MCF 10A (cell line): ENCODE measurements around the gene ULK3. TPM values are rescaled to one million over a fixed set of nuclear protein-coding genes. Genes with fewer than 3 reads are reported as not detected.

ENCODE experiments used
- BruUV-seq: library from RNA; stranded (reverse); fragments of 400-500 nt; replicated peaks from 2 replicates; lab custom pipeline; 2021; lab: Mats Ljungman, UMichigan
- CTCF ChIA-PET: fragments of 300-600 bp; sonication (Branson Sonifier 250); formaldehyde crosslinking; extraction: SDS; loops from one replicate; lab custom pipeline; 2021; ENCODE audit warnings: antibody characterized with exemption, inconsistent platforms; lab: Yijun Ruan, JAX
- POLR2A ChIA-PET: fragments of 300-600, 350-650 bp; sonication (Branson Sonifier 250); formaldehyde crosslinking; extraction: SDS; loops from one replicate; lab custom pipeline; 2020; ENCODE audit warnings: antibody characterized with exemption, inconsistent platforms; lab: Yijun Ruan, JAX
- DNase-seq: peaks from one replicate; pipeline ENCODE4 v3.0.0-alpha.2; 2018; ENCODE audit not compliant: unreplicated experiment
- H3K27ac Mint-ChIP-seq: one replicate; pipeline ENCODE4 v1.8.0; 2022; ENCODE audit warnings: mild to moderate bottlenecking, low read depth, mixed read lengths; ENCODE audit not compliant: unreplicated experiment
- H3K27me3 Mint-ChIP-seq: one replicate; pipeline ENCODE4 v1.8.0; 2022; ENCODE audit warnings: mixed read lengths; ENCODE audit not compliant: insufficient read depth, unreplicated experiment
- H3K36me3 Mint-ChIP-seq: one replicate; pipeline ENCODE4 v1.8.0; 2022; ENCODE audit warnings: mild to moderate bottlenecking, moderate library complexity, mixed read lengths; ENCODE audit not compliant: insufficient read depth, unreplicated experiment
- H3K4me1 Mint-ChIP-seq: one replicate; pipeline ENCODE4 v1.8.0; 2022; ENCODE audit warnings: mixed read lengths; ENCODE audit not compliant: insufficient read depth, unreplicated experiment
- H3K4me3 Mint-ChIP-seq: one replicate; pipeline ENCODE4 v1.8.0; 2022; ENCODE audit warnings: mild to moderate bottlenecking, moderate library complexity, mixed read lengths; ENCODE audit not compliant: unreplicated experiment
- H3K9me3 Mint-ChIP-seq: one replicate; pipeline ENCODE4 v1.8.0; 2022; ENCODE audit warnings: mixed read lengths; ENCODE audit not compliant: unreplicated experiment
- intact Hi-C: fragments of 100-400 bp; cut with micrococcal nuclease; formaldehyde crosslinking; loops from 2 replicates; pipeline ENCODE4 v1.14.1; 2022
- microRNA-seq: library from miRNA; unstranded; fragments of <30 nt; microRNA quantifications from one replicate; pipeline ENCODE4 v1.2.0, GENCODE V29; 2022
- total RNA-seq: library from RNA; stranded (reverse); gene quantifications from 2 replicates; pipeline ENCODE4 v1.2.3, GENCODE V29; 2022
- TF ChIP-seq, protein P1 (sequence below): fragments of 200-600 bp; IDR thresholded peaks from one replicate; pipeline ENCODE4 v1.8.0; 2022; ENCODE audit warnings: antibody characterized with exemption, mild to moderate bottlenecking; ENCODE audit not compliant: unreplicated experiment

ULK3 gene
- total RNA-seq, 1 experiment from 2014 or later: 27.6 TPM

DNA sequence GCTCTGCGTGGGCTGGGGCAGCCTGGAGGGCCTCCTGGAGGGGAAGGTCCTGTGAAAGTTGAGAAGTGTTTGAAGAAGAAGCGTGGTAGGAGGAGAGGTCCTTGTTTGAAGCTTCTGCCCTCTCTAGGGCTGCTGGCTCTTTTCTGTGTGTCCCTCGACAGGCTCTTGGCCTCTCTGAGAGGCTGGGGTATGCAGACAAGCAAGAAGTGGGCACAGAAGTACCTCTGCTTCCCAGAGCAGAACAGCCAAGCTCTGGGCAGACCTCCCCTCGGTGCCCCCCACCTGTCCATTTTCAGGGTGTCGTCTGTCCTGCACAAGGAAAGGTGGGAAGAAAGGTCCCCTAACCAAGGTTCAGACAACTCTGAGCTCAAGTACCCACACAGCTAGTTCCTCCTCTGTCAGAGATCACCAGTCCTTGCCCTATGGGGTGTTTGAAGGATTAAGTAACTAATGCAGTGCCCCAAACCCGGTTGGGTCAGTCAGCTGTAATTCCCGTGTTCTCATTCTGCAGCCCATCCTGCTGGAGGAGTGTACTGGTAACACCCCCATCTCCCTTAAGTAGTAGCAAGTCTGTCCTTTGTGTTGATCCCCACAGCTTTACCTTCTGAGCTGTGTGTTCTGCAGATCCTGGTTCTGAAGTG, 54.8 kb downstream of the ULK3 start:
- ChIA-PET CTCF (interaction anchor here (0.6 to 6.4 kb wide), 8 partner anchors 9 to 117 kb away, joined by 3 to 57 read pairs (median 6); no protein-coding TSS in a partner anchor), POLR2A (interaction anchor here (1.1 to 1.4 kb wide), 2 partner anchors 12 to 82 kb away, joined by 5 to 7 read pairs; no protein-coding TSS in a partner anchor)
- TF ChIP-seq, protein P1, sequence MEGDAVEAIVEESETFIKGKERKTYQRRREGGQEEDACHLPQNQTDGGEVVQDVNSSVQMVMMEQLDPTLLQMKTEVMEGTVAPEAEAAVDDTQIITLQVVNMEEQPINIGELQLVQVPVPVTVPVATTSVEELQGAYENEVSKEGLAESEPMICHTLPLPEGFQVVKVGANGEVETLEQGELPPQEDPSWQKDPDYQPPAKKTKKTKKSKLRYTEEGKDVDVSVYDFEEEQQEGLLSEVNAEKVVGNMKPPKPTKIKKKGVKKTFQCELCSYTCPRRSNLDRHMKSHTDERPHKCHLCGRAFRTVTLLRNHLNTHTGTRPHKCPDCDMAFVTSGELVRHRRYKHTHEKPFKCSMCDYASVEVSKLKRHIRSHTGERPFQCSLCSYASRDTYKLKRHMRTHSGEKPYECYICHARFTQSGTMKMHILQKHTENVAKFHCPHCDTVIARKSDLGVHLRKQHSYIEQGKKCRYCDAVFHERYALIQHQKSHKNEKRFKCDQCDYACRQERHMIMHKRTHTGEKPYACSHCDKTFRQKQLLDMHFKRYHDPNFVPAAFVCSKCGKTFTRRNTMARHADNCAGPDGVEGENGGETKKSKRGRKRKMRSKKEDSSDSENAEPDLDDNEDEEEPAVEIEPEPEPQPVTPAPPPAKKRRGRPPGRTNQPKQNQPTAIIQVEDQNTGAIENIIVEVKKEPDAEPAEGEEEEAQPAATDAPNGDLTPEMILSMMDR: no peak
- Mint-ChIP-seq H3K4me1 (peaks cover 53% of the 10 kb centered on the region), H3K27me3 (no peaks in the 10 kb centered on the region), H3K27ac (no peak overlapping the region), H3K36me3 (no peaks in the 10 kb centered on the region), H3K9me3 (no peaks in the 10 kb centered on the region), H3K4me3 (no peak overlapping the region)
- intact Hi-C loops: loop anchor here (10.0 kb wide), 1 partner anchor 417 kb away; the partner anchor contains the start of gene C15orf39
- BruUV-seq: no TSS peak
- DNase-seq: no peak

DNA sequence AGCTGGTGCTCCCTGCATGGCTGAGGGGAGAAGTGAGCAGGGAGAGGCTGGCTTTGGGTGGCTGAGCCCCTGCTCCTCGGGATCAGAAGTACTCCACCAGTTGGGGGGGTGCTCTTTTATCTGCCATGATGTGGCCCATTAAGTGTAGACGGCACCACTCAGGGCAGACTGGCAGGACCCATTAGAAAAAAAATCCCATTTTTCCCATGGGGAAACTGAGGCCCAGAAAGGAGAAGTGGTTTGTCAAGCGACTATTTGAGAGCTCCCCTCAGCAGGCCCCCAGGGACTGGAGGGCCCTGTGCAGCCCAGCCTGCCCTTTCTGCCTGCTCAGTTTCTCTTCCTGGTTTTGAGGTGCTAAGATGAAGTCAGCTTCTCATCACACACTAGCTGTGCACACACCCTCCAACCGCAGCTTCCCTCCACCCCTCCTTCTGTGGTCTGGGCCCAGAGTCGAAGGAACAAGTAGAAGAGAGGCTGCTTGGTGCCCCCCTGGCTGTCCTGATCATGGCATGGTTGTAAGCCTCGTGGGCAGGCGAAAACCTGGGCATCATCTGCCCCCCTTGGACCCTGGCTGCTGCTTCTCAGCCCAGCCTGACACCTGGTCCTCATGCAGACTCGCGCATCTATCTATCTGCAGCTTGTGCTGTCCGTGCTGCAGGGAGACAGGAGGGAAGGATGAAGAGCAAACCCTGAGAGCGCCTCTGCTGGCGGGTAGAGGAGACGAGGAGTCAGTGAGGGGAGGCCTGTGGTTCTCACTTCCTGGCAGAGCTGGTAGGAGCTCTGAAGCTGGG, 55.5 kb downstream of the ULK3 start:
- BruUV-seq: no TSS peak
- peaks cover 53% of the 10 kb centered on the region for H3K4me1 Mint-ChIP-seq
- no peaks in the 10 kb centered on the region for H3K9me3 Mint-ChIP-seq
- no peak overlapping the region for H3K27ac Mint-ChIP-seq
- peak; percentile 40 for DNase-seq
- intact Hi-C loops: loop anchor here (10.0 kb wide), 1 partner anchor 417 kb away; the partner anchor contains the start of gene C15orf39
- no peaks in the 10 kb centered on the region for H3K27me3 Mint-ChIP-seq
- ChIA-PET CTCF (interaction anchor here (0.6 to 4.1 kb wide), 10 partner anchors 9 to 153 kb away, joined by 3 to 27 read pairs (median 4); no protein-coding TSS in a partner anchor), POLR2A (interaction anchor here (1.1 to 1.4 kb wide), 3 partner anchors 8 to 83 kb away, joined by 3 to 7 read pairs (median 5); no protein-coding TSS in a partner anchor)
- TF ChIP-seq, protein P1: no peak
- H3K36me3 Mint-ChIP-seq: no peaks in the 10 kb centered on the region
- no peak overlapping the region for H3K4me3 Mint-ChIP-seq

DNA sequence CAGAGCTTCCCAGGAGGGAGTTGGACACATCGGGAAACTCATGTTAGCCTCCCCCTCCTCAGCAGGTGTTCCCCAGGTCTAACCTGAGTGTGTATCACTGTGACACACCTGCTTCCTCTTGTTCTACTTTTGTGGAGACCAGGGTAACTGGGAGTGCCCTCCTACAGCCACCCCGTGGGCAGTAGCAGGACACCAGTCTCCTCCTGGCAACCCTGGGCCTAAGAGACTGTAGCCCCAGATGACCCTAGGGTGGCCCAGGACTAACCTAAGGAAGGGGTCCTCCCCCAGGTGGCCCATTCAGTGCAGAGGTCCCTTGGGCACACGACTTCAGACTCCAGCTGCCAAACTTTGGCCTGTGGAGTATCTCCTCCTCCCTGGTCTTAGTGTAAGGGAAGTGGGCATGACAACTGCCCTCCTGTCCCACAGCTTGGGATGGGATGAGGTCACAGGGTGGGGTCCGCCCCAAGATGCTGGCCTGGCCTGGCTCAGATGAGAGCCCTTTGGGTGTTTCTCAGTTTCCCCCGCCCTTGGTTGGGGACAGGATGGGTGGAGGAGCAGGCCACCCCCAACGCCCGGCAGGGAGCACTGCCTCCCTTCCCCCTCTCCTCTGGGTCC, 56.3 kb downstream of the ULK3 start:
- Mint-ChIP-seq H3K36me3 (no peaks in the 10 kb centered on the region), H3K9me3 (no peaks in the 10 kb centered on the region), H3K4me1 (peaks cover 46% of the 10 kb centered on the region), H3K4me3 (no peak overlapping the region), H3K27me3 (no peaks in the 10 kb centered on the region), H3K27ac (no peak overlapping the region)
- ChIA-PET POLR2A (interaction anchor here (1.4 kb wide), 1 partner anchor 9 kb away, joined by 3 read pairs; no protein-coding TSS in a partner anchor), CTCF (interaction anchor here (0.7 to 4.1 kb wide), 6 partner anchors 10 to 152 kb away, joined by 3 to 27 read pairs (median 6); no protein-coding TSS in a partner anchor)
- no TSS peak for BruUV-seq
- intact Hi-C loops: loop anchor here (10.0 kb wide), 1 partner anchor 418 kb away; the partner anchor contains the start of gene C15orf39
- no peak for DNase-seq
- TF ChIP-seq, protein P1: no peak

Small RNAs within 50 kb of the gene (microRNA-seq; reads per million reads assigned to microRNA genes)
- not detected for gene MIR4513
- gene MIR6882: 1.1 reads per million

Other genes starting within 250 kb of the ULK3 start
- gene CLK3, start 227.3 kb downstream of the ULK3 start, total RNA-seq: 57.8 and 62.8 TPM in 2 replicates
- 42.8 and 53.3 TPM in 2 replicates for gene EDC3, start 147.1 kb downstream of the ULK3 start, total RNA-seq
- not detected in 2 replicates for gene CYP1A1, start 117.6 kb downstream of the ULK3 start, total RNA-seq
- not detected in 2 replicates for gene CYP1A2, start 94.3 kb downstream of the ULK3 start, total RNA-seq
- gene CSK, start 61.1 kb downstream of the ULK3 start, total RNA-seq: 50.4 and 65.3 TPM in 2 replicates
- 0.23 TPM in 1 of 2 replicates, not detected in the other for gene LMAN1L, start 30.3 kb downstream of the ULK3 start, total RNA-seq
- gene CPLX3, start 16.5 kb downstream of the ULK3 start, total RNA-seq: not detected in 2 replicates
- gene SCAMP2, start 30.2 kb upstream of the ULK3 start, total RNA-seq: 64.4 and 67.7 TPM in 2 replicates
- 30.8 and 31.4 TPM in 2 replicates for gene MPI, start 46.9 kb upstream of the ULK3 start, total RNA-seq
- 62.9 and 68.4 TPM in 2 replicates for gene FAM219B, start 63.7 kb upstream of the ULK3 start, total RNA-seq
- gene COX5A, start 94.9 kb upstream of the ULK3 start, total RNA-seq: 295 and 339 TPM in 2 replicates
- 0.17 TPM in 1 of 2 replicates, not detected in the other for gene RPP25, start 113.6 kb upstream of the ULK3 start, total RNA-seq
- gene SCAMP5, start 152.4 kb upstream of the ULK3 start, total RNA-seq: 0.54 and 0.96 TPM in 2 replicates
- 20.3 and 25.1 TPM in 2 replicates for gene PPCDC, start 180.4 kb upstream of the ULK3 start, total RNA-seq